OCI-LY3 (cell line): ENCODE data around the gene SSUH2.

ENCODE experiments used
- H2AFZ ChIP-seq: fragments of 200-600, 300-600 bp; shearing (Covaris generic); 2 replicates; pipeline ENCODE4 v1.6.0; 2014; ENCODE audit warnings: antibody characterized with exemption, low read depth, low read length
- H3K27ac ChIP-seq: fragments of 200-600, 300-600 bp; sonication (generic); 2 replicates; pipeline ENCODE4 v1.5.1; 2014; ENCODE audit warnings: mild to moderate bottlenecking, low read length, moderate library complexity, mixed read lengths
- H3K27me3 ChIP-seq: fragments of 200-600, 300-600 bp; sonication (generic); 2 replicates; pipeline ENCODE4 v1.6.1; 2014; ENCODE audit warnings: low read depth, low read length, mixed read lengths
- H3K36me3 ChIP-seq: fragments of 200-600, 300-600 bp; sonication (generic); replicated peaks from 2 replicates; pipeline ENCODE3; 2014; ENCODE audit warnings: low read depth, low read length, mixed read lengths
- H3K4me1 ChIP-seq: fragments of 300-600, 200-600 bp; sonication (generic); 2 replicates; pipeline ENCODE4 v1.6.1; 2014; ENCODE audit warnings: low read length, mixed read lengths
- H3K4me2 ChIP-seq: fragments of 200-600, 300-600 bp; sonication (generic); 2 replicates; pipeline ENCODE4 v1.6.1; 2014; ENCODE audit warnings: low read length, mixed read lengths
- H3K4me3 ChIP-seq: fragments of 300-600, 200-600 bp; sonication (generic); 2 replicates; pipeline ENCODE4 v1.5.1; 2014; ENCODE audit warnings: antibody characterized with exemption, mild to moderate bottlenecking, low read length, moderate library complexity
- H3K79me2 ChIP-seq: fragments of 300-600, 200-600 bp; shearing (Covaris generic); 2 replicates; pipeline ENCODE4 v1.6.1; 2014; ENCODE audit warnings: mild to moderate bottlenecking, low read length, mixed read lengths
- H3K9ac ChIP-seq: fragments of 300-600, 200-600 bp; shearing (Covaris generic); 2 replicates; pipeline ENCODE4 v1.6.0; 2014; ENCODE audit warnings: mild to moderate bottlenecking, low read length, moderate library complexity
- H3K9me3 ChIP-seq: fragments of 200-600, 300-600 bp; shearing (Covaris generic); 2 replicates; pipeline ENCODE4 v1.6.1; 2014; ENCODE audit warnings: low read length, mixed read lengths; ENCODE audit not compliant: insufficient read depth
- H4K20me1 ChIP-seq: fragments of 200-600, 300-600 bp; sonication (generic); 2 replicates; pipeline ENCODE4 v1.6.1; 2016; ENCODE audit warnings: low read length, mixed read lengths; ENCODE audit not compliant: insufficient read depth
- CTCF ChIP-seq: fragments of 200-600, 300-600 bp; sonication (generic); IDR thresholded peaks from 2 replicates; pipeline ENCODE4 v1.5.1; 2014; ENCODE audit warnings: antibody characterized with exemption, low read length, low read depth
- EZH2phosphoT487 ChIP-seq: fragments of 200-600 bp; shearing (Covaris generic); IDR thresholded peaks from 2 replicates; pipeline ENCODE4 v1.6.1; 2018; ENCODE audit warnings: antibody characterized with exemption, mixed run types, low read depth

Gene SSUH2

DNA sequence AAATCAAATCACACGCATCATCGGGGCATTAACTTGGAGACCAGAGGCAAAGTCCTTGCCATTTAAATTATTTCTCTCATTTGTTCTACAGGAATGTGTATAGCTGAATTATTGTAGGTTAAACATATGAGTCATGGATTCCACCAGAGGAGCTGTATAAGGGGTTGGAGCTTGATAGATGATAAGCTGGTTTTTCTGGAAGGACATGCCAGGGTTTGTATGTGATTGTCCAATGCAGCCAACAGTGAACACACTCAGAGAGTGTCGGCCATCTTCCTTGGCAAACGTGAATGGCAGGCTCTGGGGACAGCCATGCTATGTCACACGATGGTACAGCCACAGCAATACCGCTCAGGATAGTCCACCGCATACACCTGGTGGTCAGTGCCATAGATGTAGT, 25.1 kb downstream of the SSUH2 start:
- H3K36me3 ChIP-seq: no peaks in the 10 kb centered on the region
- H4K20me1 ChIP-seq: no peaks in the 10 kb centered on the region
- TF ChIP-seq CTCF (no peak), EZH2phosphoT487 (no peak)
- H3K4me2 ChIP-seq: no peak overlapping the region
- no peaks in the 10 kb centered on the region for H3K9me3 ChIP-seq
- H2AFZ ChIP-seq: no peak overlapping the region
- H3K9ac ChIP-seq: no peak overlapping the region
- no peaks in the 10 kb centered on the region for H3K27me3 ChIP-seq
- no peaks in the 10 kb centered on the region for H3K79me2 ChIP-seq
- H3K4me3 ChIP-seq: no peak overlapping the region
- H3K4me1 ChIP-seq: peaks cover 5% of the 10 kb centered on the region; the same call in 1 of the 2 replicates
- H3K27ac ChIP-seq: no peak overlapping the region

DNA sequence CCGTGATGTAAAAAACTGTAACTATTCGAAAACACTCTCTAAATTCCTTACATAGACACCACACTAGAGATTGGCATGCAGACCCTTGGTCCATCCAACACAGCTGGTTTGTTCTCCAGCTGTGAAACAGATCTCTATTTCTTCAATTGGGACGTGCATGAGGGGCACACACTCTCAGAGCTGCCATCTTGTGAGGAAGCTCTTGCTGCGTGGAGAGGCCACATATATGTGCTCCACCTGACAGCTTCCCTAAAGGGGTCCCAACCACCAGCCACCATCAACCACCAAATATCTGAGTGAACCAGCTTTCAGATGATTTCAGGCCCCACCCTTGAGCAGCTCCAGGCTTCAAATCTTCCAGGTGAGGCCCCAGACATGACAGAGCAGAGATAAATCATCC, 25.6 kb downstream of the SSUH2 start:
- Histone ChIP-seq H3K4me2 (no peak overlapping the region), H3K4me3 (no peak overlapping the region), H3K9ac (no peak overlapping the region), H3K79me2 (no peaks in the 10 kb centered on the region), H2AFZ (no peak overlapping the region), H3K36me3 (no peaks in the 10 kb centered on the region), H3K9me3 (no peaks in the 10 kb centered on the region), H3K27ac (no peak overlapping the region), H3K27me3 (no peaks in the 10 kb centered on the region), H3K4me1 (peaks cover 5% of the 10 kb centered on the region; the same call in 1 of the 2 replicates), H4K20me1 (no peaks in the 10 kb centered on the region)
- TF ChIP-seq CTCF (no peak), EZH2phosphoT487 (no peak)

DNA sequence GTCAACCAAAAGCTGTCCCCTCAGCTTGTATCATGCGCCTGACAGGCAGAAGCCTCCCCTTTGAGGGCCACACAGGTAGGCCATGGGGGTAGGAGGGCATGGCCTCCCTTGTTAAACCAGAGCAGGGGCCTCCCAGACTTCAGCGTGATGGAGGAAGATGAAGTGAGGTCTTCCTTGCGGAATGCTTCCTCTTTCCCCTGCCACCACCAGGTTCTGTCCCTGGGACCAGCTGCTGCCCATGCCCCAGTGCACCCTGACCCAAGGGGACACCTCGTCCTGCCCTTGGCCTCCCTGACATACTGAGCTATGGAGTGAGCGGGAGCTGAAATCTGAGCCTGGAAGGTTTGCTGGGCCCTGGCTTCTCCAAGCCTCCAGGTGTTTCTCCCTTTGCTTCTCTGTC, 26.7 kb downstream of the SSUH2 start:
- no peaks in the 10 kb centered on the region for H3K9me3 ChIP-seq
- H3K4me3 ChIP-seq: no peak overlapping the region
- no peaks in the 10 kb centered on the region for H4K20me1 ChIP-seq
- no peak overlapping the region for H2AFZ ChIP-seq
- no peak overlapping the region for H3K27ac ChIP-seq
- no peaks in the 10 kb centered on the region for H3K79me2 ChIP-seq
- H3K4me2 ChIP-seq: no peak overlapping the region
- no peaks in the 10 kb centered on the region for H3K36me3 ChIP-seq
- no peaks in the 10 kb centered on the region for H3K4me1 ChIP-seq
- H3K9ac ChIP-seq: no peak overlapping the region
- H3K27me3 ChIP-seq: no peaks in the 10 kb centered on the region
- TF ChIP-seq EZH2phosphoT487 (no peak), CTCF (no peak)

DNA sequence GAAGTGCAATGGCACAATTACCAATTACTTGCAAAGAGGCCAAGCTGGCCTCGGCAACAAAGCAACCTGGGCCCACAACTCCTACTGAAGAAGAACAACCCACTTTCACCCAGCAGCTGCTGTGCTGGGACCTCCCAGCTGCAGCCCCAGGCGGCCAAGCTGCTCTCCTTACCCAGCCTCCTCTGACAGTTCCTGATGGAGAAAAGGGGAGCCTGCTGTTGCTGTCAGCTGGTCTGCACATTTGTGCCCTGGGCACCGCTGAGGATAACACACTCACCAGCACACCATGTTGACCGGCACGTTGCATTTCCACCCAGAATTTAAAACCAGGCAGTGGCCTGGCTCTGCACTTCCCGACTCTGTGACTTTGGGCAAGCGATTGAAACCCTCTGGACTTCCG, 33.6 kb downstream of the SSUH2 start:
- no peaks in the 10 kb centered on the region for H3K79me2 ChIP-seq
- no peak overlapping the region for H3K4me2 ChIP-seq
- H3K36me3 ChIP-seq: no peaks in the 10 kb centered on the region
- TF ChIP-seq CTCF (no peak), EZH2phosphoT487 (no peak)
- H2AFZ ChIP-seq: no peak overlapping the region
- peaks cover 3% of the 10 kb centered on the region; the same call in 1 of the 2 replicates for H3K4me1 ChIP-seq
- H3K27me3 ChIP-seq: 0 out of 2 replicates have a peak, but pooled peaks cover 6% of the 10 kb centered on the region
- H3K27ac ChIP-seq: no peak overlapping the region
- no peak overlapping the region for H3K4me3 ChIP-seq
- H4K20me1 ChIP-seq: no peaks in the 10 kb centered on the region
- no peak overlapping the region for H3K9ac ChIP-seq
- H3K9me3 ChIP-seq: no peaks in the 10 kb centered on the region
